GM18508 (cell line): ENCODE data around the gene CACNG5.

Experiments used
- ATAC-seq: cut with Tn5 transposase; IDR thresholded peaks from one replicate; pipeline ENCODE4 v1.9.1; 2021; ENCODE audit warnings: moderate number of reproducible peaks; ENCODE audit not compliant: insufficient read depth, unreplicated experiment

CACNG5 gene

GRCh38 chr17:66934040-66934439, 99.1 kb downstream of the CACNG5 start:
- ATAC-seq, result no peak
